Ishikawa (cell line): ENCODE results near the gene FOXK1.

Experiments used
- CEBPB ChIP-seq: IDR thresholded peaks from 2 replicates; pipeline ENCODE4 v1.6.1; 2012
- CREB1 ChIP-seq: IDR thresholded peaks from 2 replicates; pipeline ENCODE4 v1.6.1; 2012; ENCODE audit warnings: low read depth
- EGR1 ChIP-seq: IDR thresholded peaks from 2 replicates; pipeline ENCODE4 v1.6.1; 2012
- EP300 ChIP-seq: IDR thresholded peaks from 2 replicates; pipeline ENCODE4 v1.6.1; 2012; ENCODE audit warnings: borderline replicate concordance
- FOXM1 ChIP-seq: IDR thresholded peaks from 2 replicates; pipeline ENCODE4 v1.6.1; 2012; ENCODE audit warnings: low read depth, borderline replicate concordance
- NFIC ChIP-seq: IDR thresholded peaks from 2 replicates; pipeline ENCODE4 v1.6.1; 2012
- RAD21 ChIP-seq: IDR thresholded peaks from 2 replicates; pipeline ENCODE4 v1.6.1; 2012; ENCODE audit warnings: low read depth
- TAF1 ChIP-seq: IDR thresholded peaks from 2 replicates; pipeline ENCODE4 v1.6.1; 2012; ENCODE audit warnings: low read depth, mild to moderate bottlenecking
- TCF12 ChIP-seq: IDR thresholded peaks from 2 replicates; pipeline ENCODE4 v1.6.1; 2012; ENCODE audit warnings: low read depth
- TEAD4 ChIP-seq: IDR thresholded peaks from 2 replicates; pipeline ENCODE4 v1.6.1; 2012
- YY1 ChIP-seq: IDR thresholded peaks from 2 replicates; pipeline ENCODE4 v1.6.1; 2012; ENCODE audit warnings: low read depth
- ZBTB7A ChIP-seq: IDR thresholded peaks from 2 replicates; pipeline ENCODE4 v1.6.1; 2012; ENCODE audit warnings: low read depth
- TF ChIP-seq, protein P1 (sequence below): IDR thresholded peaks from 2 replicates; pipeline ENCODE4 v1.6.1; 2012
- TF ChIP-seq, protein P2 (sequence below): IDR thresholded peaks from 2 replicates; pipeline ENCODE4 v1.6.1; 2012
- TF ChIP-seq, protein P3 (sequence below): IDR thresholded peaks from 2 replicates; pipeline ENCODE4 v1.6.1; 2012; ENCODE audit warnings: low read depth, mild to moderate bottlenecking

FOXK1 gene

DNA sequence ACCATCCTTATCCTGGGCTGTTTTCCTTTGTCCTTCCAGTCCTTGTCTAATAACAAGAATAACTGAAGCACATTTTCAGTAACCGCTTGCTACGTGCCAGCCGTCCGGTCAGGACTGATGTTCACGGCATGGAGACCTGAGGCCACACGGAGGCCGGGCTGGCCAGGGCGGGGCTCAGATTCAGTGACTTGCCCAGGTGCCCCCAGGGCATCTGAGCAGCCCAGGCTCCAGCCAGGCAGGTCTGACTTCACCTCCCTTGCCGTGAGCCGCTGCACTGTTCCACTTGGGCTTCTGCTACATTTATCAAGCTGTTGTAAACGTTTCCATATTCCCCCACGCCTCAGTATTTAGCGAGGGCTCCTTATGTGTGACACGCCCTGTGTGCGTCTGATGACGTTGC lies 49.7 kb downstream of the FOXK1 start:
- no peak for TF ChIP-seq YY1
- TF ChIP-seq EP300: no peak
- TF ChIP-seq, protein P1, sequence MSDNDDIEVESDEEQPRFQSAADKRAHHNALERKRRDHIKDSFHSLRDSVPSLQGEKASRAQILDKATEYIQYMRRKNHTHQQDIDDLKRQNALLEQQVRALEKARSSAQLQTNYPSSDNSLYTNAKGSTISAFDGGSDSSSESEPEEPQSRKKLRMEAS: no peak
- TF ChIP-seq EGR1: no peak
- TF ChIP-seq FOXM1: no peak
- TF ChIP-seq CEBPB: no peak
- TF ChIP-seq, protein P2, sequence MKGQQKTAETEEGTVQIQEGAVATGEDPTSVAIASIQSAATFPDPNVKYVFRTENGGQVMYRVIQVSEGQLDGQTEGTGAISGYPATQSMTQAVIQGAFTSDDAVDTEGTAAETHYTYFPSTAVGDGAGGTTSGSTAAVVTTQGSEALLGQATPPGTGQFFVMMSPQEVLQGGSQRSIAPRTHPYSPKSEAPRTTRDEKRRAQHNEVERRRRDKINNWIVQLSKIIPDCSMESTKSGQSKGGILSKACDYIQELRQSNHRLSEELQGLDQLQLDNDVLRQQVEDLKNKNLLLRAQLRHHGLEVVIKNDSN: no peak
- no peak for TF ChIP-seq TEAD4
- TF ChIP-seq NFIC: no peak
- no peak for TF ChIP-seq CREB1
- TF ChIP-seq, protein P3, sequence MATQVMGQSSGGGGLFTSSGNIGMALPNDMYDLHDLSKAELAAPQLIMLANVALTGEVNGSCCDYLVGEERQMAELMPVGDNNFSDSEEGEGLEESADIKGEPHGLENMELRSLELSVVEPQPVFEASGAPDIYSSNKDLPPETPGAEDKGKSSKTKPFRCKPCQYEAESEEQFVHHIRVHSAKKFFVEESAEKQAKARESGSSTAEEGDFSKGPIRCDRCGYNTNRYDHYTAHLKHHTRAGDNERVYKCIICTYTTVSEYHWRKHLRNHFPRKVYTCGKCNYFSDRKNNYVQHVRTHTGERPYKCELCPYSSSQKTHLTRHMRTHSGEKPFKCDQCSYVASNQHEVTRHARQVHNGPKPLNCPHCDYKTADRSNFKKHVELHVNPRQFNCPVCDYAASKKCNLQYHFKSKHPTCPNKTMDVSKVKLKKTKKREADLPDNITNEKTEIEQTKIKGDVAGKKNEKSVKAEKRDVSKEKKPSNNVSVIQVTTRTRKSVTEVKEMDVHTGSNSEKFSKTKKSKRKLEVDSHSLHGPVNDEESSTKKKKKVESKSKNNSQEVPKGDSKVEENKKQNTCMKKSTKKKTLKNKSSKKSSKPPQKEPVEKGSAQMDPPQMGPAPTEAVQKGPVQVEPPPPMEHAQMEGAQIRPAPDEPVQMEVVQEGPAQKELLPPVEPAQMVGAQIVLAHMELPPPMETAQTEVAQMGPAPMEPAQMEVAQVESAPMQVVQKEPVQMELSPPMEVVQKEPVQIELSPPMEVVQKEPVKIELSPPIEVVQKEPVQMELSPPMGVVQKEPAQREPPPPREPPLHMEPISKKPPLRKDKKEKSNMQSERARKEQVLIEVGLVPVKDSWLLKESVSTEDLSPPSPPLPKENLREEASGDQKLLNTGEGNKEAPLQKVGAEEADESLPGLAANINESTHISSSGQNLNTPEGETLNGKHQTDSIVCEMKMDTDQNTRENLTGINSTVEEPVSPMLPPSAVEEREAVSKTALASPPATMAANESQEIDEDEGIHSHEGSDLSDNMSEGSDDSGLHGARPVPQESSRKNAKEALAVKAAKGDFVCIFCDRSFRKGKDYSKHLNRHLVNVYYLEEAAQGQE: no peak
- TF ChIP-seq TAF1: no peak
- no peak for TF ChIP-seq RAD21
- TF ChIP-seq TCF12: no peak
- no peak for TF ChIP-seq ZBTB7A

DNA sequence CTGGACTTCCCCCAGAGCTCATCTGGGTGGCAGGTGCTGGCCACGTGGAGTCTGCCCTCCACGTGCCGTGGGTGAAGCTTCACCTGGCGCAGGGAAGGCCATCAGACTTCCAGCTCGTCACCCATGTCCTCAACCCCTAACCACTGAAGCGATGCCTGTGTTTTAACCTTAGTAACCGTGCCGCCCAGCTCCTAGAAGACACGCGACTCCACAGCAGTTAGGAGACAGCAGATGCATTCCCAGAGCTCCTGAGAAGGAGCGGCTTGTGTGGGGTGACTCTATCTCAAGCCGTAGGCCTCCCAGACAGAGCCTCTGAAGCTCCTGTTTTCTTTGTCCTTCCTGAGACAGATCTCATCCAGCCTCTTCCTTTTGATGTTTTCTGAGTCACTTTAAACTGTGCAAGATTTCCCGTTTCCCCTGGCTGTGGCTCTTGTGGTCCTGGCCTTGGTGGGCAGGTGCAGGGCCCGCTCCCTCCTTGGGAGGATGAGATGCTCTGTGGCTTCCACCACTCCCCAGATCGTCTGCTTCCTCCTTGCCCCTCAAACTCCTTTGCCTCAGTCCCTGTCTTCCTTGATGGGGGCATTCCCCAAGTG lies 51.9 kb downstream of the FOXK1 start:
- TF ChIP-seq EP300 (no peak), FOXM1 (no peak), NFIC (no peak), CEBPB (no peak), YY1 (no peak), CREB1 (no peak), TEAD4 (no peak), ZBTB7A (no peak), TCF12 (no peak)
- TF ChIP-seq, protein P1: no peak
- TF ChIP-seq, protein P3: no peak

DNA sequence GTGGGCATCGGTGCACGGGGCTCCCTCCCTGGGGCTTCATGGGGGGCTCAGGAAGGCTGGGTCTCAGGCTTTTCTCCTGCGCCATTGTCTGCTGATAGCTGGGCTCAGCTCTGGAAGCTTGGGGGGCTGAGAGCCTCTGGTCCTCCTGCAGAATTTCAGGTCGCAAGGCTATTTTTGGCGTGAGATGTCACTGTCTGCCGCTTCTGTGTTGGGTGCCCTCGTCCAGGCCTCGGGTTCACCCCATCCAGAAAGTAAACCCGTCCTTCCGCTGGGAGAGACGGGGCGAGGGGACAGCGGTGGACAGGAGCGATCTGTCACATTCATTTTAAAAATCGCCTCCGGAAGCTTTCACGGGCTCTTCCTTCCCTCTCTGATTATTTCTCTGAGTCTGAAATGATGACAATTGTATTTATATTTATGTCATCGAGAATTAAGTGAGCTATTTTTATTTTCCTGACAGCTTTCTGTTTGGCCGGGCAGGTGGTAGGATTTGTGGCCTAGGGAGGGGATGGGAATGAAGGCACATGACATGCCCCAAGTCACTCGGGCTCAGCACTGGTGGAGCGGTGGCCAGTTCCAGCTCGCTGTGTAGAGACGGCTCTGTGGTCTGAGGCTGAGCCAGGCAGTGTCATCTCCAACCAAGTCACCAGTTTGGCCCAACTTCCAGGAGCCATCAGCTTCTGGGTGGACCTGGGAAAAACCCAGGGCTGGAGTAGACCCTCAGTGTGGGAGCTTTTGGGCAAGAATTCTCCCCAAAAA lies 52.7 kb downstream of the FOXK1 start:
- TF ChIP-seq ZBTB7A (no peak), TEAD4 (no peak), RAD21 (no peak), TAF1 (no peak), CEBPB (no peak), YY1 (no peak)

DNA sequence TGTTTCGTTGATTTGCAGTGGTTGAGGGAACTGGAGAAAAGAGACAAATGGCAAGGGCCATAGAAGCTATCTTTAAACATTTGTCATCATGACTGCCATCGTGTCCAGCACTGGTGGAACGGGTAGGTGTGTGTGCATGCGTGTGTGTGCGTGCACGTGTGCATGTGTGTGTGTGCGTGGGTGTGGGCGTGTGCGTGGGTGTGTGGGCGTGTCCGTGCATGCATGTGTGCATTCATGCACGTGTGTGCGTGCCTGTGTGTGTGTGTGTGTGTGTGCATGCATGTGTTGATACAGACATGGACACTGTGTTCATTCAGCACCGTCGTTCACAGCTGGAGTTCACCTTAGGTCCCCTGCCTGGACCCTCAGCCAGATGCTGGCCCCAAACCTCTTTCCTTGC lies 55.2 kb downstream of the FOXK1 start:
- TF ChIP-seq EGR1 (0 out of 2 replicates have a peak, but pooled peaks have one; percentile 15), TAF1 (no peak), RAD21 (no peak)

DNA sequence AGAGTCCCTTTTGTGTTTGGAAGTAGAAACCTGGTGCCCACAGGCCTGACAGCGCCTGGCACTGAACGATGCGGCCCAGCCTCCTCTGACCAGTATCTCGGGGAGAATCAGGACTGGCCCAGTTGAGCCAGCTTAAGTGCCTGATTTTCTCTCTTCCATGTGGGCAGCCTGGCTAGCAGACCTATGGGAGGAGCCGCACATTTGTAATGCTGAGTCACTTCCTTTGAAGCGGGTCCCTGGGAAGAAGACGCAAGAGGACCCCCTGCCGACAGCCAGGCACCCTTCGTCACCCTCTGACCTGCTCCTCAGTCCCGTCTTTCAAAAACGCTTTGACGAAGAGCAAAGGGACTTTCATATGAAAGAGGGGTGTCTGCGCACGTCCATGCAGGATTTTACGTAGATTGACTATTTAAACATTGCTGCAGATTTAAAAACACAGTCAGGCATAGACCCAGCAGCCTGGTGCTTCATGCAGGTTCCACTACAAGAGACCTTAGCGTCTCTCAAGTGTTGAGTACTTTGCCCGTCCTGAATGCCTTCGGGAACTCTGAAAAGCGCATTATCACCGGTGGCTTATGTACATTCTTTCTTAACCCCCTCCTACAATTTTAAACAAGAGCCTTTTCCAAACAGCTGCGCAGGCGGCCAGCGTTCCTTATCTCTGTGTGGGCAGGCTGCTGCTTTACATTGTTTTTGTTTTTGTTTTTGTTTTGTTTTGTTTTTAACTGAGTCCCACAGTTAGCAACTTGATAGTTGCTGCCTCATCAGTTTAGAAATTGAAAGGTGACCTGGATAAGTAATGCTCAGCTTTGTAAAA lies 56.8 kb downstream of the FOXK1 start:
- TF ChIP-seq, protein P1: no peak
- TF ChIP-seq ZBTB7A (0 out of 2 replicates have a peak, but pooled peaks have one; percentile 38), EGR1 (no peak), NFIC (no peak), FOXM1 (no peak)
- TF ChIP-seq, protein P2: no peak
